Neuronal stem cell (in vitro differentiated cells): ENCODE results near the gene FHIT.

Source experiments
- DNase-seq: peaks from one replicate; pipeline ENCODE4 v3.0.0-alpha.2; 2013; ENCODE audit warnings: low spot score
- H2AFZ ChIP-seq: one replicate; pipeline ENCODE4 v1.6.1; 2013; ENCODE audit warnings: mild to moderate bottlenecking, low read length, inconsistent platforms
- H2AK5ac ChIP-seq: 2 replicates; pipeline ENCODE4 v1.6.1; 2013; ENCODE audit warnings: low read depth, mild to moderate bottlenecking, inconsistent platforms, low read length, moderate library complexity, mixed read lengths
- H2BK120ac ChIP-seq: 2 replicates; pipeline ENCODE4 v1.6.1; 2013; ENCODE audit warnings: low read depth, mild to moderate bottlenecking, inconsistent platforms, low read length, moderate library complexity, mixed read lengths
- H2BK12ac ChIP-seq: one replicate; pipeline ENCODE4 v1.6.1; 2013; ENCODE audit warnings: low read length, inconsistent platforms
- H2BK15ac ChIP-seq: 2 replicates; pipeline ENCODE4 v1.6.1; 2013; ENCODE audit warnings: mild to moderate bottlenecking, low read length, inconsistent platforms, mixed read lengths
- H2BK5ac ChIP-seq: one replicate; pipeline ENCODE4 v1.6.1; 2013; ENCODE audit warnings: inconsistent platforms, mild to moderate bottlenecking, low read length, moderate library complexity
- H3K14ac ChIP-seq: one replicate; pipeline ENCODE4 v1.6.1; 2013; ENCODE audit warnings: low read length, inconsistent platforms
- H3K18ac ChIP-seq: 2 replicates; pipeline ENCODE4 v1.6.1; 2013; ENCODE audit warnings: low read length, inconsistent platforms
- H3K23ac ChIP-seq: 2 replicates; pipeline ENCODE4 v1.6.1; 2013; ENCODE audit warnings: low read depth, mild to moderate bottlenecking, mixed read lengths, low read length, inconsistent platforms; ENCODE audit not compliant: poor library complexity
- H3K27ac ChIP-seq: replicated peaks from 3 replicates; pipeline ENCODE4 v1.5.1; 2013; ENCODE audit warnings: low read length, inconsistent platforms
- H3K27me3 ChIP-seq, 3 experiments: 2 replicates each; pipeline ENCODE4 v1.6.1; 2013; ENCODE audit warnings: low read length in 3 of 3, mild to moderate bottlenecking in 2 of 3, inconsistent platforms in 1 of 3, low read depth in 1 of 3, mixed read lengths in 1 of 3, moderate library complexity in 1 of 3; ENCODE audit not compliant: control insufficient read depth in 3 of 3, insufficient read depth in 3 of 3
- H3K36me3 ChIP-seq, 2 donors: replicated peaks in 1 of 2; 2 replicates each; pipeline ENCODE4 v1.6.1; 2013; ENCODE audit warnings: low read length in 2 of 2; ENCODE audit not compliant: control insufficient read depth in 2 of 2, insufficient read depth in 2 of 2
- H3K4ac ChIP-seq: 2 replicates; pipeline ENCODE4 v1.6.1; 2013; ENCODE audit warnings: inconsistent platforms, mild to moderate bottlenecking, low read length, moderate library complexity
- H3K4me1 ChIP-seq, 2 donors: 1 replicate in 1 of 2; 2 replicates in 1 of 2; pipeline ENCODE4 v1.6.1; 2013; ENCODE audit warnings: low read length in 2 of 2, low read depth in 1 of 2; ENCODE audit not compliant: control insufficient read depth in 2 of 2, insufficient read depth in 1 of 2
- H3K4me2 ChIP-seq: one replicate; pipeline ENCODE4 v1.6.1; 2013; ENCODE audit warnings: mild to moderate bottlenecking, low read length, inconsistent platforms; ENCODE audit not compliant: insufficient read depth, poor library complexity, severe bottlenecking
- H3K4me3 ChIP-seq, 2 donors: 2 replicates each; pipeline ENCODE4 v1.5.1; 2013; ENCODE audit warnings: low read length in 2 of 2, mild to moderate bottlenecking in 2 of 2, inconsistent platforms in 1 of 2, moderate library complexity in 1 of 2
- H3K79me1 ChIP-seq: one replicate; pipeline ENCODE4 v1.6.1; 2013; ENCODE audit warnings: low read depth, mild to moderate bottlenecking, inconsistent platforms, low read length, moderate library complexity
- H3K9ac ChIP-seq: one replicate; pipeline ENCODE4 v1.6.1; 2013; ENCODE audit warnings: mild to moderate bottlenecking, low read depth, low read length, inconsistent platforms; ENCODE audit not compliant: poor library complexity
- H3K9me3 ChIP-seq, 2 donors: replicated peaks in 1 of 2; 2 replicates each; pipeline versions ENCODE3 to v1.6.1; 2013; ENCODE audit warnings: low read length in 2 of 2, mild to moderate bottlenecking in 2 of 2, inconsistent platforms in 1 of 2, low read depth in 1 of 2, mixed read lengths in 1 of 2, moderate library complexity in 1 of 2; ENCODE audit not compliant: control insufficient read depth in 2 of 2, insufficient read depth in 1 of 2
- H4K8ac ChIP-seq: one replicate; pipeline ENCODE4 v1.6.1; 2013; ENCODE audit warnings: low read depth, mild to moderate bottlenecking, inconsistent platforms, low read length, moderate library complexity
- H4K91ac ChIP-seq: one replicate; pipeline ENCODE4 v1.6.1; 2013; ENCODE audit warnings: low read length, low read depth, mild to moderate bottlenecking, inconsistent platforms; ENCODE audit not compliant: poor library complexity
- WGBS, 2 donors: extraction: QIAGEN DNeasy Blood & Tissue Kit; methylation state at CpG; one replicate each; pipeline ENCODE4 v1.1.7; 2013; ENCODE audit warnings: missing lambda C conversion rate in 2 of 2, mixed read lengths in 1 of 2; ENCODE audit not compliant: insufficient read length in 2 of 2, insufficient replicate concordance in 1 of 2; ENCODE audit errors: extremely low coverage in 2 of 2; 5-methylcytosine and 5-hydroxymethylcytosine counted together

The FHIT gene

DNA sequence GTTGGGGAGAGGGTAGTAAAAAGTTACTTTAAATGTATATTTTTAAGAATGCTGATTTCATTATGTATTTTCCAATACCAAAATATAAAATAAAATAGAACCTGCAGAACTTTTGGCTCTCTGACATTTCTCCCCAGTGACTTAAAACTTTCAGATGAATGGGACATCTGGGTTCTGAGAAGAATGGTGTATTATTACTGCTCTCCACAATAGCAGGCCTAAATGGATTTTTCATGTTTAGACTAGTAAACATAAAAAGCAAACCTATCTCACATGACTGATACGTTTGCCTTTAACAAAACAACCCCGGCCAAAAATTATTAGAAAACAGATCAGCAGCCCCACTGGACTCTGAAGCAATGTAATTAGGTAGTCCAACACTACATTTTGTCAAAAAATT is 73.8 kb downstream of the FHIT start:
- Histone ChIP-seq H3K18ac (no peak overlapping the region), H3K4ac (no peak overlapping the region), H4K91ac (no peak overlapping the region), H3K27ac (no peak overlapping the region), H3K4me2 (no peak overlapping the region), H3K9ac (no peak overlapping the region), H2BK15ac (no peak overlapping the region), H3K79me1 (no peaks in the 10 kb centered on the region), H2AFZ (no peak overlapping the region), H2AK5ac (no peak overlapping the region), H2BK120ac (no peak overlapping the region), H3K36me3 (no peaks in the 10 kb centered on the region), H3K27me3 (no peaks in the 10 kb centered on the region), H3K9me3 (no peaks in the 10 kb centered on the region), H2BK5ac (no peak overlapping the region), H3K23ac (no peak overlapping the region), H3K4me3 (no peak overlapping the region), H2BK12ac (no peak overlapping the region), H3K14ac (no peak overlapping the region), H3K4me1 (peaks cover 3 to 6% of the 10 kb centered on the region in 2 donors), H4K8ac (no peak overlapping the region)
- WGBS, 2 donors: no CpG with 5 or more reads among the region's 2 CpGs
- no peak for DNase-seq

DNA sequence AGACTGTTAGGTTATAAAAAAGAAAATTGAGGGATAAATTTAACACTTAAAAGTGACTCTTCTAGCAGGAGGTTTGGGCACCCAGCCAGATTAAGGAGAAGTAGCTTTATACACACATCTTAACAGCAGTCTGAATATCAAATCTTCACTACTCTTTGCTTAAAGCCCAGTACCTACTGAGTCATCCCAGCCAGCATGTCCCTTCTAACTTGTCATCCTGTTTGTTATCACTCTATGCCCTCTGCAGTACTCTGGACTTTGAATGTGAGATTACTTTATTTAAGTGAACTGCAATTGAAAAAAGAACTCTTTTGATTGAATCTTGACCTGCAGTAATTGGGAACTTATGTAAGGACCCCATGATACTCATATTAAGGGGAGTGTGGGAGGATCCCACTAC is 77.6 kb downstream of the FHIT start:
- DNase-seq: no peak
- no peak overlapping the region for H2AK5ac ChIP-seq
- H2BK5ac ChIP-seq: no peak overlapping the region

DNA sequence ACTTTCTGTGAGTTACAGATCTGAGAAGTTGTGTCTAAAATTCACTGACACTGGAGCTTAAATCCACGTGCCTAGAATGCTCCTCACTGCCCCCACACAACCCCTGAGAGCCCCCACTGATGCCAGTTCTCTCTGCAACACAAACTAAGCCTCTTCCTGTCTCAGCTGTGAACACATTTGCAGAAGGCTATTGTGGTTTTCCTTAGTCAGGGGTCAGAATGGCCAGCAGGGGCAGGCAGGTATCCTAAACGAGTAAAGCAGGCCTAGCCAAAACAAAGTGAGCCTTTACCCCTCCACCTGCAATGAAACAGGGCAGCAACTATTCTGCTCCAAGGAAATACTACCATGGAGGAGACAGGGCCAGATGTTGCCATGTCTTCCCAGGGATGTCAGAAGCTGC is 78.6 kb downstream of the FHIT start:
- H3K27ac ChIP-seq: no peak overlapping the region
- H3K27me3 ChIP-seq: no peaks in the 10 kb centered on the region
- no peaks in the 10 kb centered on the region for H3K79me1 ChIP-seq
- H2BK12ac ChIP-seq: no peak overlapping the region
- DNase-seq: peak; percentile 11
- no peak overlapping the region for H3K9ac ChIP-seq
- H2BK15ac ChIP-seq: no peak overlapping the region
- no peak overlapping the region for H3K4me2 ChIP-seq
- no peak overlapping the region for H2AK5ac ChIP-seq
- no CpG with 5 or more reads among the region's 2 CpGs for WGBS, 2 donors
- no peak overlapping the region for H3K23ac ChIP-seq
- no peak overlapping the region for H3K18ac ChIP-seq
- H4K8ac ChIP-seq: no peak overlapping the region
- H3K4me1 ChIP-seq: peaks cover 3 to 9% of the 10 kb centered on the region in 2 donors
- H2BK5ac ChIP-seq: no peak overlapping the region
- H3K4me3 ChIP-seq: no peak overlapping the region
- H4K91ac ChIP-seq: no peak overlapping the region
- H3K9me3 ChIP-seq: no peaks in the 10 kb centered on the region
- H3K4ac ChIP-seq: no peak overlapping the region
- peak overlapping the region; percentile 19 for H2AFZ ChIP-seq
- no peak overlapping the region for H2BK120ac ChIP-seq
- H3K14ac ChIP-seq: no peak overlapping the region
- H3K36me3 ChIP-seq: no peaks in the 10 kb centered on the region

More for the DNA sequence above, 77.6 kb downstream of the FHIT start:
- Histone ChIP-seq H2BK120ac (no peak overlapping the region), H3K79me1 (no peaks in the 10 kb centered on the region), H4K91ac (no peak overlapping the region), H3K36me3 (no peaks in the 10 kb centered on the region), H3K27ac (no peak overlapping the region), H3K23ac (no peak overlapping the region), H2AFZ (no peak overlapping the region), H3K4me3 (no peak overlapping the region), H2BK12ac (no peak overlapping the region), H3K18ac (no peak overlapping the region), H4K8ac (no peak overlapping the region), H3K27me3 (no peaks in the 10 kb centered on the region), H3K4me2 (no peak overlapping the region), H2BK15ac (no peak overlapping the region), H3K9me3 (no peaks in the 10 kb centered on the region), H3K9ac (no peak overlapping the region), H3K4ac (no peak overlapping the region), H3K14ac (no peak overlapping the region), H3K4me1 (peaks cover 3 to 9% of the 10 kb centered on the region in 2 donors)

DNA sequence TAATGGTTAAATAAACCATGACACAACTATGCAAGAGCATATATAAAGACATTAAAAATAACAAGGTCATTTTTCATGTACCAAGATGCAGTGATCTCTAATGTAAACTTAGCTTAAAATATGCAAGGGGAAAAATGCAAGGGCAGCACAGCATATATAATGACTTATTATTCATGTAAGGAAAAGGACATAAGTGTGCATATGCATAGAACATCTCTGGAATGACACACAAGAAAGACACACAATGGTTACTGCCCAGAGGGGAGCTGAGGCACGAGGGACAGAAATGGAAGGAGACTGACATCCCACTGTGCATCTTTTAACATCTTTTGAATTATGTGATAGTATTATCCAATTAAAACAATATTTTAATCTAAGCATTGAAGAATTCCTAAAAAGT is 79.0 kb downstream of the FHIT start:
- no peak overlapping the region for H3K18ac ChIP-seq
- no peak overlapping the region for H2BK12ac ChIP-seq
- DNase-seq: no peak
- no peak overlapping the region for H2BK5ac ChIP-seq
- no peak overlapping the region for H4K91ac ChIP-seq
- H3K4me1 ChIP-seq: peaks cover 3 to 9% of the 10 kb centered on the region in 2 donors
- no peak overlapping the region for H2BK120ac ChIP-seq
- no peaks in the 10 kb centered on the region for H3K27me3 ChIP-seq
- no peak overlapping the region for H3K4ac ChIP-seq
- H2AK5ac ChIP-seq: no peak overlapping the region
- H3K9ac ChIP-seq: no peak overlapping the region
- H3K79me1 ChIP-seq: no peaks in the 10 kb centered on the region
- no peak overlapping the region for H3K23ac ChIP-seq
- no peaks in the 10 kb centered on the region for H3K36me3 ChIP-seq
- no peak overlapping the region for H3K4me2 ChIP-seq
- no peak overlapping the region for H2BK15ac ChIP-seq
- no peak overlapping the region for H3K14ac ChIP-seq
- no CpG with 5 or more reads among the region's 1 CpG for WGBS, 2 donors
- H2AFZ ChIP-seq: no peak overlapping the region
- H3K4me3 ChIP-seq: no peak overlapping the region
- no peak overlapping the region for H3K27ac ChIP-seq
- no peaks in the 10 kb centered on the region for H3K9me3 ChIP-seq
- no peak overlapping the region for H4K8ac ChIP-seq
